HG02571 (cell line): ENCODE measurements around the gene RPS6KL1.

ENCODE experiments used
- ATAC-seq: cut with Tn5 transposase; IDR thresholded peaks from one replicate; pipeline ENCODE4 v1.9.1; 2021; ENCODE audit warnings: mild to moderate bottlenecking, moderate library complexity; ENCODE audit not compliant: unreplicated experiment

Gene RPS6KL1

DNA sequence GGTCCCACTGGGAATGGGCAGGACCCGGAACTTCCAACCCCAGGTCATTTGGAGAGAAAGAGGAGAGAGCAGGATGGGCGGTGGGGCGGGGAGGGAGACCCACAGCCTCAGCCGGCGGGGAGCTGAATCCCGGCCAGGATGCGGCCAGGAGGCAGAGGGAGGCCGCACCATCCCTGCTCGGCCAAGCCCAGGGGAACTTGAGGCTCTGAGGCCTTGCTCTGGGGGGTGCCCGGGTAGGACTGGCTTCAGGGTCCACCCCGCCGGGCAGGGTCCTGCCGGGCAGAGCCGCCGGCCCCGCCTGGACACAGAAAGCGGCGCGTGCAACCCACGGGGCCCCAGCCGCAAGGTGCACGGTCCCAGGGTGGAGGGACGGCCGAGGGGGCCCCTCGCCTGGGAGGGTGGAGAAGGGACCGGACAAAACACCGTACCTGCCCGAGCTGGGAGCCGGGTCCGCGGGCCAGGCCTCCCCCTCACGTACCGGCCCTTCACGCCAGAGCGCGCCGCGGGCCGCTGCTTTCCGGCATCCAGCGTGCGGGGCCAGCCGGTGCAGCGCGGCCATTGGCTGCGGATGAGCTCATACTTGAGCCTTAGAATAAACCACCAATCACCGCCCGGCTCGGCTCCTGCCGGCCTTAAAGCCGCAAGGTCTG, at the start of gene RPS6KL1:
RPS6KL1 (minus strand) TSS at position 509 of the 650 bp plus-strand sequence. CDS start 1,719 bp downstream, outside the sequence.
- peak; percentile 86 for ATAC-seq

DNA sequence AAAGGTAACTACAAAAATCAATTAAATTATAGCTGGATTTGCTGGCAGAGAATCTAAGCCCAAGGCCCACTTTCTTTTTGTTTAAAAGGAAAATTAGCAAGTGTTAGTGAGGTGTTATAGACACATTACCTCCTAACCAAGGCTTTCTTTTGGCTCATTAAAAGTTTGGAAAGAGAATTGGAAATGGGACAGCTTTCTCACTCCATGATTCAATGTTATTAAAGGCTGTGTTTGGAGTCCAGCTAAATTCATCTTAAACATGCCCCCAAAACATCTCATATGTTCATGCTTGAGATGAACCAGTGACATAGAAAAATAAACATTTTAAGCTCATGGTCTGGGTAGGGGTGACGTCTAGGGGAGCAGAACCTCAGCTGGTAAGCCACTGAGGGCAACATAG, 45.8 kb upstream of the RPS6KL1 start:
- no peak for ATAC-seq

DNA sequence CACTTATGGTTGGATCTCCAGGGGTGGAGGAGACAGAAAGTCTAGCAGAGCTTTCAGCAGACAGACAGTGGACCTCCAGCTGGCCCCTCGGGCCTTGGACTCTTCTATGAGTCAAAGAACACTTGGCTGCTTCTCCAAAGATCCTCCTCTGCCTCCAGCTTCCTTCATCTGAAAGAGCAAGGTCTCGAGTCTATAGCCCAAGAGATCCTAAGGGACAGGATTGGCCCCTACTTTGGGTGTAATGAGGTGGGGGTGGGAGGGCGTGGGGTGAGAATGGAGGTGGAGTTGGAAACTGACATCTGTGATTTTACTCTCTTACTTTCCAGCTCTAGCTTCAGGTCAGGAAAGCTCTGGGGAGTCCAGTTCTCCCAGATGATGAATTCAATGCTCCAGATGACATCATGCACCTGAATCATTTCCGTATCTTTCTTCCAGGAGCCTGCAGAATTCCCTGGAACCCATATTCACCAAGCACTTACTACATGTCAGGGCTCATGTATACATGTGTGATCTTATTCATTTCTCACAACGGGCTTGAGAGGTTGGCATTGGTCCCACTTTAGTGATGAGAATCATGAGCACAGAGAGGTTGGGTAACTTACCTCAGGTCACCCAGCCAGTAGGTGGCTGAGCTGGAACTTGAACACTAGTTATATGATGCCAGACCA, 42.6 kb upstream of the RPS6KL1 start:
- no peak for ATAC-seq

- ATAC-seq: no peak
Measured at GRCh38 chr14:74964787-74965485, 41.9 kb upstream of the RPS6KL1 start.

DNA sequence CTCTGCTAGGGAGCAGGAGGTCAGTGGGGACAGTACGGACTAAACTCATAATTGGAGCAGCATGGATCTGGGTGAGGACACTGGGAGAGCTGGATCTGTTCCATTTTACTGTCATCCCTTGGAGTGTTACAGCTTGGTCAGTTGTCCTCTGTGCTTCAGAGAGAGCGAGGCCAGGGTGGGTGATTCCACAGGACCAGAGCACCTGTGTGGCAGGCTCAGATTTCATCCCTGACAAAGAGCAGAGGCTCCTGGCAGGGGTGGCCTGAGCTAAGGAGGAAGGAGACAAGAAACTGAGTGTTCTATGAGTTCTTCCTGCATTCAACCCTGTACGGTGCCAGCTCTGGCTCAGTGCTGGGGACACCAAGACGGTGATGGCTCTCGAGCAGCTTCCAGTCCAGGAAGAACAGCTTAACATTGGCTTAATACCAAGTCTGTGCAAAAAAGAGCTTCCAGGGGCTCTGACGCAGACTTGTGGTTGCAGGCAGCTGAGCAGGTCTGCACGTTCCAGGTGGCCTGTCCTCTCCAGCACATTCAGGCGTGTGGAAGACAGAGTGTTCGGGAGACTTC, 40.7 kb upstream of the RPS6KL1 start:
- no peak for ATAC-seq

DNA sequence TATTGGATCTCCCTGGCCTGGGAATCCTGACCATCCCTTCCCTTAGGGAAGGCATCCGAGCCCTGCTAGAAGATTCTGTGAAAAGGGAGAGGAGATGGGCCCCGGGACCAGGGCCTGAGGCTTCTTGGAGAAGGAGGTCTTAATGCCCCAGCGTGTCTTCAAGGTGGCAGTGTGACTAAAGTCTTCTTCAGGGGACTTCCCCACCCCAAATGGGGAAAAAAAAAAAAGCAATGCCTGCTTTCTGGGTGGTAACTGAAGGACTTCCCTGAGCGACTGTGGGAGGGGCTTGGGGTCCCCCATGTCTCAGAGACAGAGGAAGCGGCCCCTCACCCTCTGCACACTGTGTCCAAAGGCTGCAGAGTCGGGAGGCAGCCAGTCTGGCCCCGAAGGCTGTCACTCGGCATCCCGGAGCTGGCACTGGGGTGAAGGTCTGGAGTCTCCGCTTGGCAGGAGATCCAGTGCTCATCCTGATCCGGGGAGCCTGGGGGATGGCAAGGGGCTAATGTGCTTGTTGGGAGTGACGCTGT, 40.2 kb upstream of the RPS6KL1 start:
- ATAC-seq: no peak

GRCh38 chr14:74962493-74962892, 39.4 kb upstream of the RPS6KL1 start:
- ATAC-seq: no peak

DNA sequence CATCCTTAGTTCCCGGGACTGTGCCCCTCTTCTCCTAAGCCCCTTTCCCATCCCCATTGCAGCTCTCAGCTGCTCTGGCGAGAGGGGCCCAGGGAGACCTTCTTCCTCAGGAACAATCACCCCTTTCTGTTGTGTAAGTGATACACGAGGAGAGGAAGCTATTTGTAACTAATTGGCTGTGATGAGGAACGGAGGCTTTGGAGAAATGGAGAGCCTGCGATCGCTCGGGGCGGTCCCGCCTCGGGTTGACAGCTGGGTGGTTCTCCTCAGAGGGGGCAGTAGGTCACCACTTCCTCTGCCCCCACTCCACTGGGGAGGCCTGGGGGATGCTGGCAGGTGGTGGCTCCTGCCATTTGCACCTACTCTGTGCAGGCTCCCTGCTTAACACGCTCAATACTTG, 39.0 kb upstream of the RPS6KL1 start:
- no peak for ATAC-seq

GRCh38 chr14:74961238-74961911, 38.3 kb upstream of the RPS6KL1 start:
- ATAC-seq: no peak

DNA sequence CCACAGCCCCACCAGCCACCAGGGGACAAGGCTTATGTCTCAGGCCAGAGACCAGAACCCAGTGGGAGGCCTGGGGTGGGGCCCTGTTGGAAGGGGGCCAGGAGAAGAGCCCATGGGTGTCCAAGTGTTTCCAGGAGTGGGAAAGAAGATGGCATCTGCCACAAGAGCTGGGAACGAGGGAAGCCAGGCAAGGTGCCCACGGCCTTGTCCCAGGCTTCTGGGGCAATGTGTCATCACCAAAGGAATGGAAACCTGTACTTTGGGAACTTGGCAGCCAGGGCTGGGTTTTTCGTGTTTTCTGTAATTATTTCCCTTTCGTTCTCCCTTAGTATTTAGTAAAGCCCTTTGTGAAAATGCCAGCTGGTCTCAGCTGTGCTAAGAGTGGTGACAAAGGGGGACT, 37.7 kb upstream of the RPS6KL1 start:
- ATAC-seq: no peak

DNA sequence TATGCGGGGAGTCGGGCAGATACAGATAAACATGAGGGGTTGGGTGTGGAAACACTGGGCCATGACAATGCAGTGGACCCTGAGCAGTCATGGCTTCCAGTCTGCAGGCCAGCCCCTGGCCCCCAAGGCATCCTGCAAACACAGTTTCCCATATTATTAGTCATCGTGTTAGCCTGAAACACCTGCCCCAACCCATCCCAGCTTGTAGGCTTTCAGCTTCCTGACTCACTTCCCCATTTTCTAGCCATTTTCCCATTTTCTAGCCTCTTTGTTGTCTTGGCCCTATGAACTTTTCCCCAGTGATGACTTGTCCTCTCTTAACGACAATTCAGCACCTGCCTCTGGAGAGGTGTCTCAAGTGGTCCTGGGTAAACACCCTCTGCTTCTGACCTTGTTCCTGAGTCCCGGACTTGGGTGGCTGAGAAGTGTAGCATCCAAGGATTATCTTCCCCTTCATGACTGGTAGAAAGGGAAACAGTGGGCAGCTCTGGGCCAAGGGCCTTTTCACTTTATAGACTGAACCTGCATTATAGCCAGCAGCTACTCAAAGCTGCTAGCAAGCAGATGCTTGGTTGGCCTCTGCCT, 36.6 kb upstream of the RPS6KL1 start:
- ATAC-seq: no peak

GRCh38 chr14:74956280-74957072, 33.4 kb upstream of the RPS6KL1 start:
- no peak for ATAC-seq

DNA sequence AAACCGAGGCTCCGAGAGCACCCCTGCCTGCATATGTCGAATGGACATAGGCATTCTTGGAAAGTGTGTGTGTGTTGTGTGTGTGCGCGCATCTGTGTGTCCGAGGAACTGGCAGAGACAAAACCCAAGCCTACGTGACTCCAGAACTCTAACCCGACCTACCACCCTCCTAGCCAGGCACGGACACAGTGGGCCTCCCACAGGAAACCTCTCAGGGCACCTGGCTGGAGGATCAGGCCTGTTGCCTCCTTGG, 32.9 kb upstream of the RPS6KL1 start:
- ATAC-seq: no peak

DNA sequence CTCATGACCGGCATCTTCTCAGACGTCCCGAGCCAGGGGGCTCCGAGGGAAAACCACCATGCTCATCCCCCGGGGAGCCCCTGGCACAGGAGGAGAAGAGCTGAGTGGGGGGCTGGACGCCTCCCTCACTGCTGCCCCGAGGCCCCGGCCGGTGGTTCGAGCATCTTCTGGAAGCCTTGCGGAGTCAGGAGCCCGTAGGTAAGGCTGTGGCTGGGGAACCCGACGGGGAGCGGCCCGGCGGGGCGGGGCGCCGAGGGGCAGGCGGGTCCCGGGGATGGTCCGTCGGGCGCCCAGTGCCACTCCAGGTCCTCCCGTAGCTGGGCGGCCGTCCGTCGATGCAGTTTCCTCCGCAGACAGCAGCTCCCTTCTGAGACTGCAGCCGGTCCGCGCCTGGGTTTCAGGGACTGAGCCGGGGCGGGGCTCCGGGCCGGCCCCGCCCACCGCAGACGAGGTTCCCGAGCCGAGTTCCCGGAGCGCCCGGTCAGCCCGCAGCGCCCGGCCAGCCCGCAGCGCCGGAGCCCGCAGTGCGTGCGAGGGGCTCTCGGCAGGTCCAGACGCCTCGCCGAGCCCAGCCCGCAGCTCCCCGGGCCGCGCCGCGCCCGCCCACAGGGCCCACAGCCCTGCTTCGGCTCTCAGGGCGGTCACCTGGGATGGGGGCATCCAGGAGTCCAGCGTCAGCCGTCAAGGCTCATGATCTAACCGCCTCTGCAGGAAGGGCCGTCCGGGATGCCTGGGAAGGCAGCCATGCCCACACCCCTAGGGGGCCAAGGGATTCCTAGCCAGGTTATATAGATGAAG, 32.4 kb upstream of the RPS6KL1 start, which contains the start of gene PGF:
PGF (minus strand) TSS at position 369 of the 798 bp plus-strand sequence; CDS start at position 14, 355 bp downstream.
- no peak for ATAC-seq

- no peak for ATAC-seq
Measured at GRCh38 chr14:74954947-74955228, 31.8 kb upstream of the RPS6KL1 start.

GRCh38 chr14:74954232-74954946, 31.3 kb upstream of the RPS6KL1 start:
- ATAC-seq: no peak

GRCh38 chr14:74953686-74954085, 30.6 kb upstream of the RPS6KL1 start:
- no peak for ATAC-seq

GRCh38 chr14:74952697-74953484, 29.8 kb upstream of the RPS6KL1 start:
- ATAC-seq: no peak
